ENCODE measurements around the gene ZNF620. TPM values are rescaled to one million over a fixed set of nuclear protein-coding genes. Genes with fewer than 3 reads are reported as not detected.
"Not testable (repeated sequence)": the region's sequence is repeated elsewhere in the genome, so short reads cannot be mapped to it uniquely, and the experiment has no call there.

Gene ZNF620
- total and polyA plus RNA-seq, 2 experiments from 2014 or later: 0.32 to 0.86 TPM

DNA sequence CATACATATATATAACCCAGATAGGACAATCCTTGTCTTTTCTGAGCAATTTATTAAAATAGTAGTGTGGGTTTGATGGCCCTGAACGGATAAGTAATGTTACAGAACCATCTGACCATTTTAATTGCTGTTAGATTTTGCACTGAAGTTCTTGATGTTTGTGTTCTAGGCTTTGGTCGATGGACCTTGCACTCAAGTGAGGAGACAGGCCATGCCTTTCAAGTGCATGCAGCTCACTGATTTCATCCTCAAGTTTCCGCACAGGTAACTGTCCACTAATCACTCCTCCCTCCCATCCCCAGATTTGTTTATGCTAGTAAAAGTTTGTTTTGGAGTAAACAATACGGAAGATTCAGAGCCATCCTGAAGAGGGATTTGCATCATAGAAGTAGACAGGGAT lies 47.4 kb upstream of the ZNF620 start:
- Histone ChIP-seq H3K27me3 (replicated peaks; ENCODE audit: insufficient read depth) (no peaks in the 10 kb centered on the region), H3K4me3 (peak overlapping the region; percentile 91), H3K27ac (no peak overlapping the region), H3F3A (ENCODE audit: insufficient read depth) (peaks cover 54% of the 10 kb centered on the region), H2AFZ (no peak overlapping the region), H3K79me2 (ENCODE audit: insufficient read depth) (peaks cover 55% of the 10 kb centered on the region), H3K36me3 (ENCODE audit: low read depth) (peaks cover 51% of the 10 kb centered on the region), H3K9me3 (ENCODE audit: low read depth) (no peaks in the 10 kb centered on the region), H3K9me2 (ENCODE audit: insufficient read depth) (no peaks in the 10 kb centered on the region), H4K20me1 (ENCODE audit: insufficient read depth) (no peaks in the 10 kb centered on the region), H3K9ac (peak overlapping the region; percentile 97), H3K4me2 (ENCODE audit: unreplicated experiment) (peak overlapping the region; percentile 95), H3K4me1 (ENCODE audit: insufficient read depth) (peaks cover 19% of the 10 kb centered on the region; the same call in 1 of the 2 replicates)
- DNase-seq: no peak
- in situ Hi-C loops (cut with MboI): no loop called here
- TF ChIP-seq EZH2 (IDR thresholded peaks at IDR 0.05; ENCODE audit: insufficient read depth, poor library complexity, severe bottlenecking): no peak
- no peak for TF ChIP-seq EZH2phosphoT487 (IDR thresholded peaks at IDR 0.05; ENCODE audit: insufficient read depth, low read depth)
- 91 to 93% methylated on average over 4 of the region's 4 CpGs for WGBS, 2 experiments (ENCODE audit: low coverage in 1 of 2, low lambda C conversion rate in 2 of 2, missing lambda C conversion rate in 2 of 2)

DNA sequence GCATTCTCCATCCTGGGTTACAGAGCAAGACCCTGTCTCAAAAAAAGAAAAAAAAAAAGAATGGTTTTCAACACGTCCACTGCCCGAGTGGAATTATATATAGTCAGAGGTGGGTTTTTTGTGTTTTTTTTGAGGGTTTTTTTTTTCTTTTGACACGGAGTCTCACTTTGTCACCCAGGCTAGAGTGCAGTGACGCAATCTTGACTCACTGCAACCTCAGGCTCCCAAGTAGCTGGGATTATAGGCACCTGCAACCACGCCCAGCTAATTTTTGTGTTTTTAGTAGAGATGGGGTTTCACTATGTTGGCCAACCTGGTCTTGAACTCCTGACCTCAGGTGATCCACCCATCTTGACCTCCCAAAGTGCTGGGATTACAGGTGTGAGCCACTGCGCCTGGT lies 45.4 kb upstream of the ZNF620 start:
- H3K4me3 ChIP-seq; H3K4me2 ChIP-seq (ENCODE audit: unreplicated experiment); H4K20me1 ChIP-seq (ENCODE audit: insufficient read depth); H3K27ac ChIP-seq; in situ Hi-C loops (cut with MboI); H3K27me3 ChIP-seq (replicated peaks; ENCODE audit: insufficient read depth); H3K9me2 ChIP-seq (ENCODE audit: insufficient read depth); H2AFZ ChIP-seq; H3K9me3 ChIP-seq (ENCODE audit: low read depth): not testable (repeated sequence)
- Histone ChIP-seq H3K9ac (peak overlapping the region; percentile 6; the same call in 1 of the 2 replicates), H3F3A (ENCODE audit: insufficient read depth) (peaks cover 70% of the 10 kb centered on the region), H3K79me2 (ENCODE audit: insufficient read depth) (peaks cover 55% of the 10 kb centered on the region), H3K36me3 (ENCODE audit: low read depth) (peaks cover 60% of the 10 kb centered on the region), H3K4me1 (ENCODE audit: insufficient read depth) (peaks cover 19% of the 10 kb centered on the region; the same call in 1 of the 2 replicates)
- DNase-seq: peak; percentile 19
- 70 to 80% methylated on average over 6 of the region's 6 CpGs for WGBS, 2 experiments (ENCODE audit: low coverage in 1 of 2, low lambda C conversion rate in 2 of 2, missing lambda C conversion rate in 2 of 2)

DNA sequence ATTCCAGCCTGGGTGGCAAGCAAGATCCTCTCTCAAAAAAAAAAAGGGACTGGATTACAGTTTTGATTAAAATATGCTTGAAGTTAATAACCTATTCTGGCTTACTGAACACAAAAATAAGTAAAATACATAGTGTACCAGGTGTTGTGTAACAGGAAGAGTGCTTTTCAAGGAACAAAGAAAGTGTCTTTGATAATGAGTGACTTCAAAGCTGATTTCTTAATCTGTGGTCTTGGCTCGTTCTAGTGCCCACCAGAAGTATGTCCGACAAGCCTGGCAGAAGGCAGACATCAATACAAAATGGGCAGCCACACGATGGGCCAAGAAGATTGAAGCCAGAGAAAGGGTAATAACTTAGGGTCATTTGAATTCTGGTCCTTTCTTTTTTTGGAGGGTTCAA lies 44.7 kb upstream of the ZNF620 start:
- Histone ChIP-seq H3K9ac (no peak overlapping the region), H3K9me3 (ENCODE audit: low read depth) (no peaks in the 10 kb centered on the region), H3K4me1 (ENCODE audit: insufficient read depth) (peaks cover 19% of the 10 kb centered on the region; the same call in 1 of the 2 replicates), H3K79me2 (ENCODE audit: insufficient read depth) (peaks cover 51% of the 10 kb centered on the region), H3K4me2 (ENCODE audit: unreplicated experiment) (no peak overlapping the region), H3K27ac (no peak overlapping the region), H3K9me2 (ENCODE audit: insufficient read depth) (no peaks in the 10 kb centered on the region), H3K36me3 (ENCODE audit: low read depth) (peaks cover 60% of the 10 kb centered on the region), H2AFZ (no peak overlapping the region), H4K20me1 (ENCODE audit: insufficient read depth) (no peaks in the 10 kb centered on the region), H3K27me3 (replicated peaks; ENCODE audit: insufficient read depth) (no peaks in the 10 kb centered on the region), H3F3A (ENCODE audit: insufficient read depth) (peaks cover 76% of the 10 kb centered on the region), H3K4me3 (no peak overlapping the region)
- TF ChIP-seq EZH2 (IDR thresholded peaks at IDR 0.05; ENCODE audit: insufficient read depth, poor library complexity, severe bottlenecking) (no peak), EZH2phosphoT487 (IDR thresholded peaks at IDR 0.05; ENCODE audit: insufficient read depth, low read depth) (no peak)
- 71 to 72% methylated on average over 3 of the region's 3 CpGs for WGBS, 2 experiments (ENCODE audit: low coverage in 1 of 2, low lambda C conversion rate in 2 of 2, missing lambda C conversion rate in 2 of 2)
- in situ Hi-C loops (cut with MboI): no loop called here
- no peak for DNase-seq

GRCh38 chr3:40462838-40463237 lies 43.0 kb upstream of the ZNF620 start:
- H4K20me1 ChIP-seq (ENCODE audit: insufficient read depth); H3K4me2 ChIP-seq (ENCODE audit: unreplicated experiment); H3K9me3 ChIP-seq (ENCODE audit: low read depth); DNase-seq; H3K9ac ChIP-seq; in situ Hi-C loops (cut with MboI); H3K9me2 ChIP-seq (ENCODE audit: insufficient read depth); H3K27me3 ChIP-seq (replicated peaks; ENCODE audit: insufficient read depth); H3K4me3 ChIP-seq; H3K27ac ChIP-seq; H2AFZ ChIP-seq: not testable (repeated sequence)
- Histone ChIP-seq H3K4me1 (ENCODE audit: insufficient read depth) (peaks cover 19% of the 10 kb centered on the region; the same call in 1 of the 2 replicates), H3K36me3 (ENCODE audit: low read depth) (peaks cover 60% of the 10 kb centered on the region), H3K79me2 (ENCODE audit: insufficient read depth) (peaks cover 38% of the 10 kb centered on the region), H3F3A (ENCODE audit: insufficient read depth) (peaks cover 81% of the 10 kb centered on the region)
- 78 to 80% methylated on average over 7 of the region's 7 CpGs for WGBS, 2 experiments (ENCODE audit: low coverage in 1 of 2, low lambda C conversion rate in 2 of 2, missing lambda C conversion rate in 2 of 2)

GRCh38 chr3:40463579-40463978 lies 42.3 kb upstream of the ZNF620 start:
- Histone ChIP-seq H3K9me3 (ENCODE audit: low read depth) (no peaks in the 10 kb centered on the region), H3K27me3 (replicated peaks; ENCODE audit: insufficient read depth) (no peaks in the 10 kb centered on the region), H3K4me3 (no peak overlapping the region), H3F3A (ENCODE audit: insufficient read depth) (peaks cover 73% of the 10 kb centered on the region), H3K9ac (no peak overlapping the region), H3K36me3 (ENCODE audit: low read depth) (peaks cover 52% of the 10 kb centered on the region), H3K27ac (no peak overlapping the region), H3K4me2 (ENCODE audit: unreplicated experiment) (no peak overlapping the region), H2AFZ (no peak overlapping the region), H3K79me2 (ENCODE audit: insufficient read depth) (peaks cover 30% of the 10 kb centered on the region), H4K20me1 (ENCODE audit: insufficient read depth) (no peaks in the 10 kb centered on the region), H3K9me2 (ENCODE audit: insufficient read depth) (no peaks in the 10 kb centered on the region), H3K4me1 (ENCODE audit: insufficient read depth) (peaks cover 14% of the 10 kb centered on the region; the same call in 1 of the 2 replicates)
- WGBS, 2 experiments (ENCODE audit: low coverage in 1 of 2, low lambda C conversion rate in 2 of 2, missing lambda C conversion rate in 2 of 2): 94 to 97% methylated on average over 2 of the region's 2 CpGs
- DNase-seq: no peak
- TF ChIP-seq EZH2 (IDR thresholded peaks at IDR 0.05; ENCODE audit: insufficient read depth, poor library complexity, severe bottlenecking): no peak
- no peak for TF ChIP-seq EZH2phosphoT487 (IDR thresholded peaks at IDR 0.05; ENCODE audit: insufficient read depth, low read depth)
- in situ Hi-C loops (cut with MboI): no loop called here

Measured in GM23248 (cell line).